Stimulated activated CD8-positive, alpha-beta memory T cell treated with anti-CD3 and anti-CD28 coated beads, Interleukin-7, amount 100 ng/mL, for 4 hours (primary cell): ENCODE data around the gene TRAK1.

Experiments used
- DNase-seq, 2 donors: peaks; one replicate each; pipeline ENCODE4 v3.0.0-alpha.2; 2020; ENCODE audit warnings: low read depth in 2 of 2

TRAK1 gene

DNA sequence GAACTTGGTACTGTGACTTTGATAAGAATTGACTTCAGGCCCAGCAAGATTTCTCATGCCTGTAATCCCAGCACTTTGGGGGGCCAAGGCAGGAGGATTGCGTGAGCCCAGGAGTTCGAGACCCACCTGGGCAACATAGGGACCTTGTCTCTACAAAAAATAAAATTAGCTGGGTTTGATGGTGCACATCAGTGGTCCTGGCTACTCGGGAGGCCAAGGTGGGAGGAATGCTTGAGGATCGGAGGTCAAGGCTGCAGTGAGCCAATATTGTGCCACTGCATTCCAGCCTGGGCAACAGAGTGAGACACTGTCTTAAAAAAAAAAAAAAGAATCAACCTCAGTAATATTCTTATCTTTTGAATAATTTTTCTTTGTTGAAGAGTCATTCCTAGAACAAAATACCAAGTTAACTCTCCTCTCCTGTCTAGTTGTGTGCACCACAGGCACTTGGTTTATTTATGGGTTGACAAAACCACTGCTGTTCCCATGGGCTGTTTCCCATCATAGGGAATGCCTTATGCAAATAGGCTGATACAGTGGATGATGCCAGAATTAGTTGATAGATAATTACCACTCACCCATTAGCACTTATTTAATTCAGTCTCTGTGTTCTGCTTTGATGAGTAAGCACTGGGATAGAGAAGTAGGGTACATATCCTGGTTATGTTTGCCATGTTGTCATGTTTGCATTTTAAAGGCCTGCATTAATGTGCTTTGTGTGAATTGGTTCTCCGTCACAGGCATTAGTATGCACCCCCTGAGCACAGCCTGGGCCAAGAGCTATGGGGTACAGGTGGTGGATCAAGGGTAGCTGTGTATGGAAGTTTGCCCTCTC is 32.9 kb downstream of the TRAK1 start:
- DNase-seq: no peak

- no peak for DNase-seq
Observed at GRCh38 chr3:42127226-42127625, 36.1 kb downstream of the TRAK1 start.

GRCh38 chr3:42128526-42128925 is 37.4 kb downstream of the TRAK1 start:
- DNase-seq: no peak

- DNase-seq: no peak
Observed at GRCh38 chr3:42129014-42129953, 38.1 kb downstream of the TRAK1 start.

GRCh38 chr3:42130007-42130328 is 38.8 kb downstream of the TRAK1 start:
- DNase-seq: no peak

DNA sequence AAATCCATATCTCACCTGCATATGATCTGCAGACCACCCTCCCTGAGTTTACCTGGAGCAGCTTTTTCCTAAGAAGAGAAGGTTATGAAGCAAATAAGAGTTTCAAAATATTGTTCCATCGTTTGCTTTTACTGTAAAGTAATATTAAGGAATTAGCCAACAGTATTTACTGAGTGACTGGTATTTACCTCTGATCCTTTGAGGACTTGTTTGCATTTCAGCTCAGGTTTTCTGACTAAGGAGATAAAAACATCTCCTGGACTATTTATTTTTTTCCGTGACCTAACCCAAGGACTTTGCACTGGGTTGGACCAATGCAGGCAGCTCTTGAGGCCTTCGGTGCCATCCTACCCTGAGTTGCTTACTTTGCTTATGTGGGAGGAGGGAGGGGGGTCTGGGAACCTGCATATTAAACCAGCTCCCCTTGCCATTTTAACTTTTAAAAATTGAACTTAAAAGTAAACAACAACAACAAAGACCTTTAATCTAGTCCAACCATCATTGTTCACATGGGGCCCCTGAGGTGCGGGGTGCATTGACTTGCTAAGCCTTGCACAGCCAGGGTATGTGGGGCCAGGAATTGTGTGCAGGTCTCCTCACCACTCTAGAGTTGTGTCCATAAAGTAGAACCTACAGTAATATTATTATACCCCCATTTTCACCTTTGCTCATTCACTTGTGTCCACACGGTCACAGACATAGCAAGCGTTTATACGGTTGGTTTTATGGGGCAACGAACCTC is 39.3 kb downstream of the TRAK1 start:
- DNase-seq: no peak

DNA sequence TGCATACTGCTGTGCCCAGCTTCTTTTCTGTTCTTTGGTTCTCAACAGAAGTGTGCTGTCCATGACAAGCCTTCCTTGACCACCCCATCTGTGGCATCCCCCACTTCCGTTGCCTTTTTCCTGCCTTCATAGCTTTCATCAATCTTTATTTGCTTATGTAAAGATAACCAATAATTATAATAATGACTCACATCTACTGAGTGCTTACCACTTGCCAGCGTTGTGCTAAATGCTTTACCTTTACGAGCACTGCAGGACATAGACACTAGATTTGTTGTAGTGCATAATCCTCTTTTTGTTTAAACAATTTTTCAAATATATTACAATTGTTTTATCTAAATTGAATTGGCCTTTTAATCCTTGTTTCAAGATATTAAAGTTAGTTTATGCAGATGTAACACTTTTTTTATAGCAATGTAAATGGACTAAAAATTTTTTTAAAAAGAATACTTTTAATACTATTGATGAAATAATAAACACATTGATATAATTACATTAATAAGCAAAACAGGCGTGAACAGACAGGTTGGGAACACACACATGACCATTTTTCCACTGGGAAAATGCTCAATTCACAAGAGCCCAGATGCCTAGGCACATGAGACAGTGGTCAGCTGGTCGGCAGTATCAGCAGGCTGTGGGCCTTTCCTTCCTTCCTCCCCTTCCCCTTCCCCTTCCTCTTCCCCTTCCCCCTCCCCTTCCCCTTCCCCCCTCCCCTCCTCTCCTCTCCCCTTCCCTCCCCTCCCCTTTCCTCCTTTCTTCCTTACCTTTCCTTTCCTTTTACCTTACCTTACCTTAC is 42.5 kb downstream of the TRAK1 start:
- DNase-seq: no peak

DNA sequence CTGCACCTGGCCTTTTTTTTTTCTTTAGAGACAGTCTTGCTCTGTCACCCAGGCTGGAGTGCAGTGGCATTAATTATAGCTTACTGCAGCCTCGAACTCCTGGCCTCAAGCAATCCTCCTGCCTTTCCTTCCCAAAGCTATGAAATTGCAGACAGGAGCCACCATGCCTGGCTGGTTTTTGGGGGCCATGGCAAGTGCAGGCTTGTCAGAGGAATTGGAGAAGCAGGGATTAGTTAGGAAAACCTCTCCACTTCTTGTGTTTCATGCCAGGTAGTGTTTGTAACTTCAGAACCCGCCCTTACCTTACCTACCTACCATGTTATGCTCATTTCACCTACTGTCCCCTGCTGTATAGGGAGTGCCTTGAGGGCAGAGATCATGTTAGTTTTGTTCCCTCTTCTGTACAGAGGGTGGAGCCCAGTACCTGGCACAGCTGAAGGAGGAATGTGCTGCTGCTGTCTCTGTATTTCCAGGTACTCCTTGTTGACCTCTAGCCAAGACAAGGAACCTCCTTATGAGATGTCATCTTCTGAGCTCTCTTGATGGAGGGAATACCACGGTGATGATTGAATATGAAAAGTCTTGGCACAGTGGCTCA is 43.8 kb downstream of the TRAK1 start:
- no peak for DNase-seq

- DNase-seq: no peak
Observed at GRCh38 chr3:42139621-42140453, 48.7 kb downstream of the TRAK1 start.

GRCh38 chr3:42140665-42141203 is 49.6 kb downstream of the TRAK1 start:
- DNase-seq: no peak

DNA sequence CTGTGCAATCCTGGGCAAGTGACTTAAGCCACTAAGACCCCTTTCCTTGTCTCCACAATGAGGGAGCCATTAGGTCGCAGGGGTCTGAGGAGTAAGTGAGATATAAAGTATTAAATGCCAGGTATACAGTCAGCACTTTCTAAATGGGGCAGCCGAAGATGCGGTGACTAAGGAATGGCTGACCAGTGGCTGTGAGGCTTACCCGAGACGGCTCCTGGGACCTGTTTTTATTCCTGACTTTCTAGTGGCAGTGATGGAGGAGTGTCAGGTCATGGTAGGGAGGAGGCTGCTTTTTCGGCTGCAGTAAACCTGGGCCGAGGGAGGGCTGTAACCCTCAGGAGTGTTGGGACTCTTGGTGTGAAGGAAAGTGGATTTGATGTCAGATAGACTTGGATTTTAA is 52.3 kb downstream of the TRAK1 start:
- no peak for DNase-seq

- no peak for DNase-seq
Observed at GRCh38 chr3:42144209-42144608, 53.1 kb downstream of the TRAK1 start.

- DNase-seq: no peak
Observed at GRCh38 chr3:42148086-42148848, 57.1 kb downstream of the TRAK1 start.

- DNase-seq: no peak
Observed at GRCh38 chr3:42148982-42149432, 57.9 kb downstream of the TRAK1 start.

DNA sequence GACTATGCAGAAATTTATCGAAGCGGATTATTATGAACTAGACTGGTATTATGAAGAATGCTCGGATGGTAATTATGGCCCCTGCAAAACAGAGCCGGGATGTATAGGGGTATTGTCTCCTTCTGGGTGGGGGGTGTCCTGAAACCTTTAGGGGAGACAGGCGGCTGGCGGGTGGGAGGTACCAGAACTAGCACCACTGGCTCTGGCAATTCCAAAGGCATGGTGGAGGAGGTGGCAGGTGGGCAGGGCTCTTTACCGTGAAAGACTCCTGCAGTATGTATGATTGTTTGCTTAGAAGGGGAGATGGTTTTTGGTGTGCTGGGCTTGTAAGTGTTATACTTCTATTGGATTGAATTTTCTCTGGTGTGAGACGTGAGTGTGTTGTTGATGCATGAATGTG is 58.4 kb downstream of the TRAK1 start:
- no peak for DNase-seq

DNA sequence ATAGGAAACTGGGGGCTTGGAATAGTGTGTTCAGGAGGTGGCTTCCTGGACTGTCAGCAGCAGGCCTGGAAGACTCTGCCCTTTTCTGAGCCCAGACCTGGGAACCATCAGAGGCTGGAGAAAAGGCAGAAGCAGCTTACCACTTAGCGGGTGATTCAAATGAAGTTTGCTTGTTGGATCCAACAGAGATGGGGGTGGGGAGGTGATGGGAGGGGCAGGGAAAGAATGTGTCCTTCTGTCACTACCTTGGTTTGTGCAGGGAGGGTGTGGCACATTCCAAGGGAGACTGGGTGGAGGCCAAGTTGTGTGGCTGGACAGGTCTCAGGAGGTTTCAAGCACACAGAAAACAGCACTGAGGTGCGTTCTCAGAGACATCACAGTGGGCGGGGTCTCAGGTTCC is 58.8 kb downstream of the TRAK1 start:
- DNase-seq: no peak

DNA sequence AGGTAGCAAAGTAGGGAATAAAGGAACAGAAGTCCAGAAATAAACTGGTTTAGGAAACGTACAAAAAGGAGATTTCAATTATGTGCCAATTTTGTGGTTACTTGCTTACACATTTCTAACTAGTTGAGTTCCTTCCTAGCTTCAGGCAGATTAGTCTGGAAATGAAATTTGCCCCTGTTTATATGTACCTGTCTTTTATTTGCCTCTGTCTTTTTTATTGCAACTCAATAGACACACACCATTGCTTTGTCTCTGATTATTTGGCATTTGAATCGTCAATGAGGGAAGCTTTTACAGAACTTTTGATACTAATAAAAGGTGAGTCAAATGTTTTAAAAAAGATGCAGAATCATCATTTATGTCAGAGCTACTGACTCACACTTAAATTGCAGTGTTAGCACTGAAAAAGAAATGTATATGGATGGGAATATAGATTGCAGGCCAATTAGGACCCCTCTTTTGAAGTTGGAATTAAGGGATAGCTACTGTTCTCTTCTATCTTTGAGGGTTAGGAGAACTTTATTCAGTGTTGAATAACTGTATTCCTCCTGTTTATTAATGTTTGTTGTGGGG is 60.5 kb downstream of the TRAK1 start:
- no peak for DNase-seq

GRCh38 chr3:42152193-42152592 is 61.0 kb downstream of the TRAK1 start:
- no peak for DNase-seq

DNA sequence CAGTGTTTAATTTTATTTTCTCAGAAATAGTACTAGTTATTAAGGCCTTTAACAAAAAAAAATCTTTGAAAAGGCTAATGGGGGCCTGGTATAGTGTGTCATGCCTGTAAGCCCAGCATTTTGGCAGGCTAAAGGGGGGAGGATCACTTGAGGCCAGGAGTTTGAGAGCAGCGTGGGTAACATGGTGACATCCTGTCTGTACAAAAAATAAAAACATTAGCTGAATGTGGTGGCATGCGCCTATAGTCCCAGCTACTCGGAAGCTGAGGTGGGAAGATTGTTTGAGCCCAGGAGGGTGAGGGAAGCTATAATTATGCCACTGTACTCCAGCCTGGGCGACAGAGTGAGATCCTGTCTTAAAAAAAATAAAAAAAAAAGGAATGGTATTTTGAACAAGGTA is 61.9 kb downstream of the TRAK1 start:
- no peak for DNase-seq
